ENCODE data around the gene ARHGAP30.

Gene ARHGAP30

GRCh38 chr1:161082483-161082882, 12.8 kb upstream of the ARHGAP30 start:
- H3K79me2 ChIP-seq (ENCODE audit: insufficient read depth, low read depth), result no peaks in the 10 kb centered on the region
- H2AFZ ChIP-seq (ENCODE audit: low read depth), result no peak overlapping the region
- no peaks in the 10 kb centered on the region for H3K27me3 ChIP-seq (ENCODE audit: insufficient read depth, low read depth)
- H3K36me3 ChIP-seq (ENCODE audit: insufficient read depth), result no peaks in the 10 kb centered on the region
- no peak overlapping the region for H3K4me3 ChIP-seq (IDR thresholded peaks at IDR 0.05; ENCODE audit: insufficient read depth, low read depth, low read length)
- no peak overlapping the region for H3K4me2 ChIP-seq
- H3K27ac ChIP-seq, result no peak overlapping the region
- H3K4me1 ChIP-seq (ENCODE audit: low read depth, poor library complexity, severe bottlenecking), result peaks cover 8% of the 10 kb centered on the region
- no peaks in the 10 kb centered on the region for H4K20me1 ChIP-seq (ENCODE audit: insufficient read depth)
- TF ChIP-seq CTCF (conservative IDR thresholded peaks at IDR 0.05; ENCODE audit: low read depth, low read length), result no peak
- H3K9ac ChIP-seq, result no peak overlapping the region

DNA sequence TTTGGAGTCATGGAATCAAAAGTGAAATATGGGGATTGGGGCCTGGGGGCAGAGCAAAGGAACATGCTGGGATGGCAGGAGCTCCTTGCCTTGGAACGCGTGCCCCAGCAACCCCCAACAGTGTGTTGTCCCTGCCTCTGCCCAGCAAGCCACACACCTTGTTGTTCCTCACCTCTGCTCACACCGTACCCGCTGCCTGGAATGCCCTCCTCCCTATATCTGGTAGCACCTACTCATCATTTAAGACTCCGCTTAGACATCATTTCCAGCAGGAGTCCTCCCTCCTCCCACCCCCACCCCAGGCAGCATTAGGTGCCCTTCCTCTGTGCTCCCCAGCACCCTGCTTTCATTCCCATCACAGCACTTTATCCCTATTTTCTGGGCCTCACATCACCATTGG, 11.8 kb upstream of the ARHGAP30 start:
- H3K36me3 ChIP-seq (ENCODE audit: insufficient read depth), result no peaks in the 10 kb centered on the region
- H3K4me1 ChIP-seq (ENCODE audit: low read depth, poor library complexity, severe bottlenecking), result peaks cover 8% of the 10 kb centered on the region
- H3K79me2 ChIP-seq (ENCODE audit: insufficient read depth, low read depth), result no peaks in the 10 kb centered on the region
- no peak overlapping the region for H2AFZ ChIP-seq (ENCODE audit: low read depth)
- H3K27ac ChIP-seq, result no peak overlapping the region
- H3K9ac ChIP-seq, result no peak overlapping the region
- H3K4me2 ChIP-seq, result no peak overlapping the region
- H3K4me3 ChIP-seq (IDR thresholded peaks at IDR 0.05; ENCODE audit: insufficient read depth, low read depth, low read length), result no peak overlapping the region
- no peak for TF ChIP-seq CTCF (conservative IDR thresholded peaks at IDR 0.05; ENCODE audit: low read depth, low read length)
- H3K27me3 ChIP-seq (ENCODE audit: insufficient read depth, low read depth), result no peaks in the 10 kb centered on the region
- H4K20me1 ChIP-seq (ENCODE audit: insufficient read depth), result no peaks in the 10 kb centered on the region

DNA sequence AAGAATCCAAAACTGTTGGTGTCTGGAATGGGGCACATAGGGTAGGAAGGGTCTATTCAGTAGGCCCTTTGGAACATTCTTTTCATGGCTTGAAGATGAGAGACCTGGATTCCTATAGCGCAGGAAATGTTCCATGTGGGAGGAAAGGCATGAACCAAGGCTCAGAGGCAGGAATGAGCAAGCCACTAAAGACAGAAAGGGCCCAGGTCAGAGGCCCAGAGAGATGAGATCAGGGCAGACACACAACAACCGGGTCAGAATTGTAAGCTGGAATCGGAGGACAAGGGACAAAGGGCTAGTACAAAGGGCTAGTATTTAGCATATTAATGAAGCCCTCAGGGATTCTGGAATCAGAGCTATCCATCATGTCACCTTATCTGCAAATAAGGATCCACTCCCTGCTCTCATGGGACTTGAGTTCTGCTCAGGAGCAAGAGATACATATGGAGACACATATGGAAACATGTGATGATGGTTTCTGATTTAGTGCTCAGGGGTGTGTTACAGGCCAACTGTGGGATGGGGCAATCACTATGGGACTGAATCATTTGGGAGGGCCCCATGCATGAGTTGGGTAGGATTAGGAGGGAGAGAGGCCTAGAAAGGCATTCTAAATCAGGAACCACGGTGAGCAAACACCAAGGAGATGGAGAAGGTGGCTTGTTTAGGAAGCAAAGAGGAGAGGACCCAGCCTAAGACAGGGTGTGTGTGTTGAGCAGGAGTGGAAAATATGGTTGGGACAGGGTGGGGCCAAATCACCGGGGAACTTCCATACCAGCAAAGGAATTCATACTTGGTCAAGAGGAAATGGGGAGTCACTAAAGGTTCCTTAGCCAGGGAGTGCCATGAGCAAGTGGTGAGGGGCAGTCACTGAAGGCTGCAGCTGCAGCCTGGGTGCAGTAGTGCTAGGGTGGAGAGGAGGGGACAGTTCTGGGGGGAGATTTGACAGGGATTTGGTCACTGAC, 11.0 kb upstream of the ARHGAP30 start:
- TF ChIP-seq CTCF (conservative IDR thresholded peaks at IDR 0.05; ENCODE audit: low read depth, low read length), result no peak
- H2AFZ ChIP-seq (ENCODE audit: low read depth), result no peak overlapping the region
- no peak overlapping the region for H3K4me2 ChIP-seq
- no peak overlapping the region for H3K27ac ChIP-seq
- H4K20me1 ChIP-seq (ENCODE audit: insufficient read depth), result no peaks in the 10 kb centered on the region
- no peaks in the 10 kb centered on the region for H3K36me3 ChIP-seq (ENCODE audit: insufficient read depth)
- H3K9ac ChIP-seq, result no peak overlapping the region
- no peak overlapping the region for H3K4me3 ChIP-seq (IDR thresholded peaks at IDR 0.05; ENCODE audit: insufficient read depth, low read depth, low read length)
- no peaks in the 10 kb centered on the region for H3K79me2 ChIP-seq (ENCODE audit: insufficient read depth, low read depth)
- H3K27me3 ChIP-seq (ENCODE audit: insufficient read depth, low read depth), result no peaks in the 10 kb centered on the region
- H3K4me1 ChIP-seq (ENCODE audit: low read depth, poor library complexity, severe bottlenecking), result peaks cover 8% of the 10 kb centered on the region

GRCh38 chr1:161079436-161080110, 9.9 kb upstream of the ARHGAP30 start:
- H3K79me2 ChIP-seq (ENCODE audit: insufficient read depth, low read depth), result no peaks in the 10 kb centered on the region
- TF ChIP-seq CTCF (conservative IDR thresholded peaks at IDR 0.05; ENCODE audit: low read depth, low read length), result no peak
- H3K4me2 ChIP-seq, result no peak overlapping the region
- no peaks in the 10 kb centered on the region for H3K36me3 ChIP-seq (ENCODE audit: insufficient read depth)
- H3K9ac ChIP-seq, result no peak overlapping the region
- H2AFZ ChIP-seq (ENCODE audit: low read depth), result no peak overlapping the region
- no peaks in the 10 kb centered on the region for H3K27me3 ChIP-seq (ENCODE audit: insufficient read depth, low read depth)
- no peak overlapping the region for H3K27ac ChIP-seq
- H3K4me3 ChIP-seq (IDR thresholded peaks at IDR 0.05; ENCODE audit: insufficient read depth, low read depth, low read length), result no peak overlapping the region
- peaks cover 8% of the 10 kb centered on the region for H3K4me1 ChIP-seq (ENCODE audit: low read depth, poor library complexity, severe bottlenecking)
- no peaks in the 10 kb centered on the region for H4K20me1 ChIP-seq (ENCODE audit: insufficient read depth)
